Subcutaneous abdominal adipose tissue (tissue), 5 donors: Measurements from ENCODE around the gene TP73.

Experiments used
- H3K27ac ChIP-seq: one replicate; pipeline ENCODE4 v1.7.0; 2013; ENCODE audit warnings: low read depth, mild to moderate bottlenecking, inconsistent platforms, low read length, moderate library complexity
- H3K27me3 ChIP-seq, 5 donors: one replicate each; pipeline ENCODE4 v1.7.0; 2013; ENCODE audit warnings: low read length in 5 of 5, inconsistent platforms in 1 of 5; ENCODE audit not compliant: control insufficient read depth in 5 of 5, insufficient read depth in 4 of 5
- H3K36me3 ChIP-seq, 5 donors: one replicate each; pipeline ENCODE4 v1.7.0; 2013; ENCODE audit warnings: low read length in 5 of 5; ENCODE audit not compliant: control insufficient read depth in 5 of 5, insufficient read depth in 5 of 5
- H3K4me1 ChIP-seq, 5 donors: one replicate each; pipeline ENCODE4 v1.7.0; 2013; ENCODE audit warnings: low read length in 5 of 5, mild to moderate bottlenecking in 3 of 5, moderate library complexity in 1 of 5; ENCODE audit not compliant: control insufficient read depth in 5 of 5, insufficient read depth in 5 of 5
- H3K4me3 ChIP-seq, 5 donors: one replicate each; pipeline ENCODE4 v1.7.0; 2013; ENCODE audit warnings: low read length in 5 of 5, low read depth in 1 of 5
- H3K9ac ChIP-seq, 5 donors: one replicate each; pipeline ENCODE4 v1.7.0; 2013; ENCODE audit warnings: low read length in 5 of 5, mild to moderate bottlenecking in 4 of 5, moderate library complexity in 3 of 5
- H3K9me3 ChIP-seq, 5 donors: one replicate each; pipeline ENCODE4 v1.7.0; 2013; ENCODE audit warnings: low read length in 5 of 5; ENCODE audit not compliant: control insufficient read depth in 5 of 5
- donor health status: healthy.
- donor health status: healthy.
- donor health status: healthy.
- donor health status: healthy.
- donor health status: healthy.

Gene TP73

DNA sequence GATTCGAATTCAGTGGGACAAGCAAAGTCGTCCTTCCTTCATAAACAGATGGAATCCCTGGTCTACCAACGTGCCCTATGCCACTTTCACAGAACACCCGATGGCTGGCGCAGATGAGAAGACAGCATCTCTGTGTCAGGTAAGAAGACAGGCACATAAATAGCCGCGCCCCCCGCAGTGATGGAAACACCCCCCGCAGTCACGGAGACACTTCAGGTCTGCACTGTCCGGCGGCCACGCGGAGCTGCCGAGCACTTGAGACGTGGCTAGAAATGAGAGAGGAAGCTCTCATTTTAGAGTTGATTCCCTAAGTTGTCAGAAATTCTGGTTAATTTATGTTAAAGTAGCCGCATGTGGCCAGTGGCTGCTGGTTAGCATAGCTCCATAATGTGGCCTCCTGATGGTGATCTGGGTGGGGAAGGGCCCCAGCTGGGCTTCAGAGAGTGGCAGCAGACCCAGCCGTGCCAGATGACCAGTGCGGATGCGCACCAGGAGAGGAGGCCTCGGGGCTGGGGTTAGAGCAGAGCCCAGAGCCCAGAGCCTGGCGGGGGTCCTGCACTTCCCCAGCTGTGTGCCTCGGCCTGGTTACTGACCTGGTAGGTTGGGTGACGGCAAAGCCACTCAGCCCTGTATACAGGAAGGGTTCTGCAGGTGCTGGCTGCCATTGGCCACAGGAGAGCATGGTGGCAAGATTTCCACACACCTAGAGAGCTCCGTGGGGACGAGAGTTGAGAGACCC lies 24.6 kb upstream of the TP73 start:
- no peaks in the 10 kb centered on the region for H3K27me3 ChIP-seq
- H3K27ac ChIP-seq = no peak overlapping the region
- peaks cover 13 to 31% (median 25%) of the 10 kb centered on the region in 5 donors for H3K4me1 ChIP-seq
- H3K36me3 ChIP-seq = peaks cover 0 to 56% (median 53%) of the 10 kb centered on the region in 5 donors
- no peaks in the 10 kb centered on the region for H3K9me3 ChIP-seq
- H3K4me3 ChIP-seq = no peak overlapping the region
- H3K9ac ChIP-seq = no peak overlapping the region

DNA sequence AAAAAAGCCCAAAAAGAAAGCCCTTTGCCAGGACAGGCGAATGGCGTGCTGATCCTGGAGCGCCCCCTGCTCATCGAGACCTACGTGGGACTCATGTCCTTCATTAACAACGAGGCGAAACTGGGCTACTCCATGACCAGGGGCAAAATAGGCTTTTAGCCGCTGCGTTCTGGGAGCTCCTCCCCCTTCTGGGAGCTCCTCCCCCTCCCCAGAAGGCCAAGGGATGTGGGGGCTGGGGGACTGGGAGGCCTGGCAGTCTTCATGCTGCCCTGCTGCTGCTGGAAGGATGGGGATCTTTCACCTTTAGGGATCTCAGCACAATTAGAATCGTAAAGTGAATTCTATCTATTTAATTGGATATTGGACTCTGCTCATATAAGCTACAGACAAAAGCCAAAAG lies 23.9 kb upstream of the TP73 start:
- H3K4me3 ChIP-seq = no peak overlapping the region
- H3K36me3 ChIP-seq = peaks cover 0 to 64% (median 58%) of the 10 kb centered on the region in 5 donors

DNA sequence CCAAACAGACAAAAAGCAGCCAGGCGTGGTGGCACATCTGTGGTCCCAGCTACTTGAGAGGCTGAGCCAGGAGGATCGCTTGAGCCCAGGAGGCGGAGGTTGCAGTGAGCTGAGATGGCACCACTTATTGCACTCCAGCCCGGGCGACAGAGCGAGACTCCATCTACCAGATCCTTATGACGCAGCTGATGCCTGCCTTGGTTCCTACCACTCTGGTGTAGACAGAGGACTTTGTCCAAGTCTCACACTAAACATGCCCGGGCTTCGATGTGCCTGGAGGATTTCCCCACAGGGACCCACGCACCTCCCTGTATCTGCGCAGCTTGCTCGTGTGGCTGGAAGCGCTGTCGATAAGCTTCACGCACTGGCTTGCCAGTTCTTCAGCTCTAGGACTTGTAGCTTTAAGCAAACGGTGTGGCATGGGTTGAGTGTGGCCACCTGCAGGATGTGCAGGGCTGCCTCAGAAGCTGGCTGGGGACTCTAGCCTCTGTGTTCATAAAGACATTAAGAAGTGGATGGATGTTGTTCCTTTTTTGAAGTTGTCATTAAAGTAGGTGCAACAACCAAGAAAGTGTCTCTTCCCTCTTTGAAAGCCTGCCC lies 22.7 kb upstream of the TP73 start:
- Histone ChIP-seq H3K36me3 (peaks cover 0 to 76% (median 71%) of the 10 kb centered on the region in 5 donors), H3K4me3 (no peak overlapping the region), H3K9me3 (no peaks in the 10 kb centered on the region), H3K27me3 (no peaks in the 10 kb centered on the region), H3K27ac (no peak overlapping the region), H3K9ac (no peak overlapping the region), H3K4me1 (peaks cover 3 to 14% (median 9%) of the 10 kb centered on the region in 5 donors)

More for the DNA sequence above, 23.9 kb upstream of the TP73 start:
- Histone ChIP-seq H3K4me1 (peaks cover 9 to 24% (median 18%) of the 10 kb centered on the region in 5 donors), H3K27ac (no peak overlapping the region), H3K9me3 (no peaks in the 10 kb centered on the region), H3K27me3 (no peaks in the 10 kb centered on the region), H3K9ac (no peak overlapping the region)

DNA sequence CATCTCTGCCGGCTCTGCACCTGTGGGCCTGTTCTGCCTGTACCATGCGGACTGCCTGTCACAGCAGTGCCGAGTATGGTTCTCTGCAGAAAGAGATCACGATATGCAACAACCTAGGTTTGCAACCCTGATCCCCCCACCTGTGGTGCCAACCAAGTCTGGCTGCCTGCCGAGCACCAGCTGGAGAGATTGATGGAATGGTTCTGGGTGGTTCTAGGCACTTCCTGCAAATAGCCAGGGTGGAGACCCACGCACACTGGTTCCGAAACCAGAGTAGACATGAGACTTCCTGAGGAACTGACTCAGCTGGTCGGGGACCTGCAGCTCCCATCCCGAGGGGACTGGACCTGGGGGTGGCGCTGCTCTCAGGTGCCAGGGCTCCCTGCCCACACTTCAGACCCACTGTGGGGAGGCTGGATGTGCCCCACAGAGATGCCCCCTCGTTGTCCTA lies 22.1 kb upstream of the TP73 start:
- peaks cover 0 to 81% (median 76%) of the 10 kb centered on the region in 5 donors for H3K36me3 ChIP-seq
- peaks cover 3 to 14% (median 9%) of the 10 kb centered on the region in 5 donors for H3K4me1 ChIP-seq
- H3K9ac ChIP-seq = no peak overlapping the region
- no peak overlapping the region for H3K27ac ChIP-seq
- H3K27me3 ChIP-seq = no peaks in the 10 kb centered on the region
- H3K4me3 ChIP-seq = no peak overlapping the region
- no peaks in the 10 kb centered on the region for H3K9me3 ChIP-seq

DNA sequence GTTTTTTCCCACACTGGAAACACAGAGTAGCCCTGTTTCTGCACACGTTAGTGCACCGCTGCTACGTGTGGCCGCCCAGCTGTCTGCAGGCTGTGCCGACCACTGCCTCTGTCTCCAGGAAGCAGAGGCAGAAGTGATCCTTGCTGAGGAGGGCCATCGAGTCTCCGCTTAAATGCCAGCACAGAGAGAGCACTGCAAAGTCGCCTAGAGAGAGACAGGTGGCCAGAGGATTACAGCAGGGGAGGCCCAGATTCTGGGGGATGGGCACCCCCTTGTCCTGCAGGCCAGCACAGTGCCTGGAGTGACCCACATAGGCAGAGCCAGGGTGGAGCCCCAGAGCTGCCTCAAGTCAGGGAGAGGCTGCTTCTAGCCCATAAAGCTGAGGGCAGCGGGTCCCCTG lies 21.4 kb upstream of the TP73 start:
- no peaks in the 10 kb centered on the region for H3K27me3 ChIP-seq
- H3K9me3 ChIP-seq = no peaks in the 10 kb centered on the region
- no peak overlapping the region for H3K9ac ChIP-seq
- peaks cover 0 to 88% (median 82%) of the 10 kb centered on the region in 5 donors for H3K36me3 ChIP-seq
- H3K4me3 ChIP-seq = no peak overlapping the region
- no peak overlapping the region for H3K27ac ChIP-seq
- H3K4me1 ChIP-seq = peaks cover 0 to 8% (median 2%) of the 10 kb centered on the region in 5 donors

DNA sequence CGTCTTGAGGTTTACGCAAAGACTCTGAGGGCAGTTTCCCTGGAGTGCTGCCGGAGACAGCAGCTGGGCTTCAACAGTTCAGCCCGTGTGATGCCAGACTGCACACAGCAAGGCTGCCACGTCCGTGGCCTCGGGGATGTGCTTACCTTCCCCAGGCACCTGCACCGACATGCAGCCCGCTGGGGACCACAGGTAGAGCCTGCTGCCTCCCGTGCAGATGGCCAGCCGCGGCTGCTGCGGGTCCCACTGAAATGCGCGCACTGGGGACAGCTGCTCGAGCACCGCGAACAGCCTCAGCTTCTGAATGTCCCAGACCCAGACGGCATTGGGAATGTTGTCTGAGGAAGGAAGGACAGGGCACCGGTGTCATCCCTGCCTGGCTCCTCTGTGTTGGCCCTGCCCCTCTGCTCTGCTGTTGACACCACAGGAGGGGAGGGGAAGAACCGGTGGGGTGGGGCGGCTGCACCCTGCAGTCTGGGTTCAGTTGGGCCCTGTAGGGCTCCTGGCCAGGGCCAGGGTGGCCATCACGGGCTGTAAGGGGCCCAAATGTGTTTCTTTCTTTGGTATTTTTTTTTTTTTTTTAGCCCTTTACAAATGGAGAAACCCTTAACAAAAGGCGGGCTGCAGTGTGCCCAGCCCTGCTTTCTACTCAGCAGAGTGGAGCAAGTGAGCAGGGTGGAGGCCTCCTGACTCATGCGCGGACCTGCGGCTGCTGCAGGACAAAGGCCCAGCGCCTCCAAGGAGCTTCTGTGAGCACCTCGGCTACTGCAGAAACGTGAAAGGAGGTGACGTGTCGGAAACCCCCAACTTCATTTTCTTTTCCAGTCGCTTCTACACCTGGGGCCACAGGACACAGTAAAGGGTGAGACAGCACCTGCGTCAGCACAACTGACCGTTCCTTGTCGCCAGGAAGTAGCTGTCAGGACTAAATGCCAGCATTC lies 20.7 kb upstream of the TP73 start:
- Histone ChIP-seq H3K9ac (no peak overlapping the region), H3K27me3 (no peaks in the 10 kb centered on the region), H3K4me1 (peaks cover 0 to 6% (median 0%) of the 10 kb centered on the region in 5 donors), H3K9me3 (no peaks in the 10 kb centered on the region), H3K4me3 (no peak overlapping the region), H3K36me3 (peaks cover 0 to 95% (median 88%) of the 10 kb centered on the region in 5 donors), H3K27ac (no peak overlapping the region)

DNA sequence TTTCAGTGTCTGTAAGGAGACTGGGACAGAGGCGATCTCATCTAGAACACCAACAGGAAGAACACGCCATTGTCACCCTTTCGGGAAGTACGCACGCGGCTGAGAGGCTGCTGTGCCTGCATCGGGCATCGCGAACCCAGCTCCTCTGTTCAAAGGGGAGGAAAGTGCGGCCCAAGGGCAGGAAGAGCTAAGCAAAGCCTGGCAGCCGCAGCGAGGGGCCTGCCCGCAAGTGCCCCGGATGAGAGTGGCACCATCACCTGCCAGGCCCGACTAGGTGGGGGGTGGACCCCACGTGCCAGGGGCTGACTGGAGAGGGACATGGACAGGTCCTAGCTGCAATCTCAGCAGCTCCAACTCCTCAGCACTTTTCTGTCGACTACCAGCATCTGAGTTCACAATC lies 20.0 kb upstream of the TP73 start:
- Histone ChIP-seq H3K9me3 (no peaks in the 10 kb centered on the region), H3K4me1 (peaks cover 0 to 6% (median 0%) of the 10 kb centered on the region in 5 donors), H3K4me3 (no peak overlapping the region), H3K36me3 (peaks cover 0 to 98% (median 93%) of the 10 kb centered on the region in 5 donors), H3K27me3 (no peaks in the 10 kb centered on the region), H3K27ac (no peak overlapping the region), H3K9ac (no peak overlapping the region)

DNA sequence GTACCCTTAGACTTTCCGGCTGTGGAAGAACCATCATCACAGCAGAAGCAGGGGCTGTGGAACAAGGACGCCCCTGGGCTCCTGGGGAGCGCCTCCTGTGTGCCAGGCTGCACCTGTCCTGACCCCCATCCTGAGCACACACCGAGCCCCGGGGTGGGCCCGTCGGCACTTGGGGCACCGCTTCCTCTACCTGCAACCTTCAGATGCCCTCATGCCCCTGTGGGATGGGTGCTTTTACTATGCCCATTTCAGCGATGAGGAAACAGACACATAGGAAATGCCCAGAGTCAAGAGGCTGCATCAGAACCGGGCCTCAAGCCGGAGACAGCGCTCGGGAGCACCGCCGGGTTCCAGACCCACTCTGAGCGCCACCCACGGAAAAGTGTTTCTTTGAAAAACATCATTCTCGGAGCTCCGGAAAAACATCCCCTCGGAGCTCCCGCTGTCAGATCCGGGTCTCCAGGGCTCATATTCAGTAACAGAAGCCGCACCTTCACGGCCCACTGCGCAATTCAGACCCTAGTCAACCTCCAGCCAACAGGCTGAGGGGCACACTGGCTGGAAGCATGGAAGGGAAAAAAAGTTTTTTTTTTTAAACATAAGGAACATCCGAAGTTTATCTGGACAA lies 19.5 kb upstream of the TP73 start:
- Histone ChIP-seq H3K9ac (no peak overlapping the region), H3K4me1 (peaks cover 0 to 6% (median 0%) of the 10 kb centered on the region in 5 donors), H3K36me3 (peaks cover 0 to 98% (median 92%) of the 10 kb centered on the region in 5 donors), H3K27me3 (no peaks in the 10 kb centered on the region), H3K27ac (no peak overlapping the region), H3K4me3 (no peak overlapping the region), H3K9me3 (no peaks in the 10 kb centered on the region)

DNA sequence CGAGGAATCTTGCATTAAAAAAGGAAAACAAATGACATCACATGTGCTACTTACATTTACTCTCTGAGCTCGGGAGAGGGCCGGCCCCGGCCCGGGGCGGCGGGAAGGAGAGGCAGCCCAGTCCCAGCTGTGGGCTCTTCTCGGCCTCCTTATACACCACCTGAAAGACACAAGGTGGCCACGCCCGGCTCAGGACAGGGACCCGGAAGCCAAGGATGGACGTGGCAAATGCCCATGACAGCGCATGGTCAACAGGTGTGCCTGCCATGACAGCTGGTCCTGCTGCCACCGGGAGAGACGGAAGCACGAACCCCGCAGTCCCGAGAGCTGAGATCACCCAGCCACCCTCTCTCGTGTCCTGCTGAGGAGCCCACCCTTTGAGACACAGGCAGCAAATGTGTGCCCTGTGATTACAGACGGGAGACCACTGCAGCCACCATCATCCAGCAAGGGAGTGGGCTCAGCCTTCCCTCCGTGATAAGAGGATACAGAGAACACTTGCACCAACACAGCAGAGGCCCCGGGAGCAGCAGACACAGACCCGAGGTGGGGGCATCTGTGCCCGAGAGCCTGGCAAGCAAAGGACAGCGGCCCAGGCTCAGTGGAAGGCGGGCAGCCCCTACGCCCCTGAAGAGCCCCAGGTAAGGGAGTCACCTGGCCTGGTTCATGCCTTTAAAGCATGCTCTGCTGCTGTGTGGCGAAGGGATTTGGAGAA lies 18.8 kb upstream of the TP73 start:
- Histone ChIP-seq H3K36me3 (peaks cover 0 to 98% (median 92%) of the 10 kb centered on the region in 5 donors), H3K27ac (no peak overlapping the region), H3K27me3 (no peaks in the 10 kb centered on the region), H3K4me1 (peaks cover 0 to 6% (median 0%) of the 10 kb centered on the region in 5 donors), H3K4me3 (no peak overlapping the region), H3K9me3 (no peaks in the 10 kb centered on the region), H3K9ac (no peak overlapping the region)
